B cell (primary cell): ENCODE results near the gene NLRX1. TPM values are rescaled to one million over a fixed set of nuclear protein-coding genes. Genes with fewer than 3 reads are reported as not detected.

ENCODE experiments used
- ATAC-seq: fragments of 200-7000 bp; cut with Tn5 transposase; one replicate; pipeline ENCODE4 v1.10.0; 2021; ENCODE audit warnings: low read depth, mild to moderate bottlenecking, moderate number of reproducible peaks, moderate library complexity
- CTCF ChIA-PET: fragments of 350-600 bp; sonication (Branson Sonifier 250); formaldehyde crosslinking; loops from one replicate; lab custom pipeline; 2021; ENCODE audit warnings: antibody characterized with exemption, inconsistent platforms; lab: Charles Lee
- POLR2A ChIA-PET: fragments of 350-600 bp; sonication (Branson Sonifier 250); formaldehyde crosslinking; loops from one replicate; lab custom pipeline; 2021; ENCODE audit warnings: antibody characterized with exemption; lab: Charles Lee
- DNase-seq: peaks from one replicate; pipeline ENCODE4 v3.0.0; 2013
- H2AFZ ChIP-seq: 2 replicates; pipeline ENCODE4 v1.6.1; 2012; ENCODE audit warnings: mild to moderate bottlenecking, low read depth, low read length; ENCODE audit not compliant: insufficient read depth, poor library complexity, severe bottlenecking
- H3K27ac ChIP-seq, 2 donors: 1 replicate in 1 of 2; 2 replicates in 1 of 2; pipeline ENCODE4 v1.5.1; 2012 to 2013; ENCODE audit warnings: low read length in 2 of 2, mild to moderate bottlenecking in 2 of 2, moderate library complexity in 1 of 2
- H3K27me3 ChIP-seq, 4 experiments: fragments of 200-600 bp in 1 of 4; sonication (generic) in 1 of 4; replicated peaks in 1 of 4; 1 replicate in 2 of 4; 2 replicates in 2 of 4; pipeline versions ENCODE4 v1.6.1 to v1.7.0; 2013 to 2016; ENCODE audit warnings: low read length in 3 of 4, mild to moderate bottlenecking in 2 of 4, mixed read lengths in 1 of 4, moderate library complexity in 1 of 4; ENCODE audit not compliant: insufficient read depth in 4 of 4, control insufficient read depth in 3 of 4; ENCODE audit errors: control extremely low read depth in 1 of 4
- H3K36me3 ChIP-seq, 2 experiments: replicated peaks in 1 of 2; 1 replicate in 1 of 2; 2 replicates in 1 of 2; pipeline versions ENCODE4 v1.6.1 to v1.7.1; 2013; ENCODE audit warnings: low read length in 1 of 2; ENCODE audit not compliant: insufficient read depth in 2 of 2, control insufficient read depth in 1 of 2; ENCODE audit errors: control extremely low read depth in 1 of 2, extremely low read depth in 1 of 2
- H3K4me1 ChIP-seq, 2 donors: fragments of 200-600 bp in 1 of 2; sonication (generic) in 1 of 2; 1 replicate in 1 of 2; 2 replicates in 1 of 2; pipeline versions ENCODE4 v1.5.1 to v1.6.1; 2013 to 2017; ENCODE audit warnings: low read length in 2 of 2; ENCODE audit not compliant: control insufficient read depth in 2 of 2, insufficient read depth in 2 of 2
- H3K4me2 ChIP-seq: replicated peaks from 2 replicates; pipeline ENCODE3; 2012; ENCODE audit warnings: mild to moderate bottlenecking, low read depth, low read length; ENCODE audit not compliant: poor library complexity, severe bottlenecking
- H3K4me3 ChIP-seq, 5 experiments: fragments of 200-600 bp in 1 of 5; sonication (generic) in 1 of 5; 1 replicate in 3 of 5; 2 replicates in 2 of 5; pipeline versions ENCODE4 v1.5.1 to v1.7.0; 2011 to 2016; ENCODE audit warnings: low read length in 4 of 5, mild to moderate bottlenecking in 4 of 5, low read depth in 2 of 5, control low read depth in 1 of 5, moderate library complexity in 1 of 5; ENCODE audit not compliant: insufficient read depth in 1 of 5; ENCODE audit errors: control extremely low read depth in 1 of 5, extremely low read depth in 1 of 5
- H3K79me2 ChIP-seq: fragments of 200-600 bp; sonication (generic); one replicate; pipeline ENCODE4 v1.6.0; 2016; ENCODE audit warnings: low read length; ENCODE audit not compliant: control insufficient read depth, insufficient read depth
- H3K9ac ChIP-seq: fragments of 200-600 bp; sonication (generic); 2 replicates; pipeline ENCODE4 v1.6.1; 2017; ENCODE audit warnings: mild to moderate bottlenecking, low read length, moderate library complexity
- H3K9me3 ChIP-seq, 3 donors: one replicate each; pipeline versions ENCODE4 v1.6.1 to v1.7.1; 2013; ENCODE audit warnings: low read length in 2 of 3; ENCODE audit not compliant: control insufficient read depth in 2 of 3, insufficient read depth in 1 of 3; ENCODE audit errors: control extremely low read depth in 1 of 3
- H4K20me1 ChIP-seq: 2 replicates; pipeline ENCODE4 v1.6.0; 2012; ENCODE audit warnings: mild to moderate bottlenecking, low read length; ENCODE audit not compliant: insufficient read depth, control insufficient read depth, poor library complexity, severe bottlenecking
- H3K27ac Mint-ChIP-seq: one replicate; pipeline ENCODE4 v1.8.0; 2021; ENCODE audit warnings: mixed read lengths
- H3K27me3 Mint-ChIP-seq: one replicate; pipeline ENCODE4 v1.8.0; 2021; ENCODE audit warnings: mixed read lengths
- H3K4me1 Mint-ChIP-seq: one replicate; pipeline ENCODE4 v1.8.0; 2021; ENCODE audit warnings: mixed read lengths
- H3K4me3 Mint-ChIP-seq: one replicate; pipeline ENCODE4 v1.8.0; 2021; ENCODE audit warnings: mixed read lengths
- H3K9me3 Mint-ChIP-seq: one replicate; pipeline ENCODE4 v1.8.0; 2022; ENCODE audit warnings: mixed read lengths; ENCODE audit not compliant: insufficient read depth
- CTCF ChIP-seq: fragments of 200-600 bp; IDR thresholded peaks from one replicate; pipeline ENCODE4 v1.8.0; 2022; ENCODE audit warnings: antibody characterized with exemption, mild to moderate bottlenecking
- EZH2 ChIP-seq: IDR thresholded peaks from 2 replicates; pipeline ENCODE4 v1.6.1; 2012; ENCODE audit warnings: borderline replicate concordance, low read depth, mild to moderate bottlenecking, moderate library complexity, low read length; ENCODE audit not compliant: insufficient read depth, poor library complexity, severe bottlenecking
- WGBS: methylation state at CpG from one replicate; pipeline ENCODE4 v1.1.5; 2013; ENCODE audit warnings: missing lambda C conversion rate; ENCODE audit not compliant: insufficient coverage; 5-methylcytosine and 5-hydroxymethylcytosine counted together
- intact Hi-C: fragments of 100-400 bp; cut with micrococcal nuclease; formaldehyde crosslinking; loops from one replicate; pipeline ENCODE4 v1.10.0; 2022
- polyA plus RNA-seq: library from polyadenylated mRNA; depleted of rRNA; stranded (reverse); fragments of >200 nt; gene quantifications from 2 replicates; pipeline ENCODE4 v1.2.3, GENCODE V29; 2012
- total RNA-seq, 2 donors: library from RNA; stranded (reverse); fragments of 120-200 nt in 1 of 2; gene quantifications; 1 replicate in 1 of 2; 2 replicates in 1 of 2; pipeline versions ENCODE4 v1.2.3 to v1.2.4, GENCODE V29; 2013 to 2022

NLRX1 gene
- total and polyA plus RNA-seq, 2 donors (not counting 1 experiment from before 2014, with no cell fraction given), result 6.3 to 10.4 TPM

DNA sequence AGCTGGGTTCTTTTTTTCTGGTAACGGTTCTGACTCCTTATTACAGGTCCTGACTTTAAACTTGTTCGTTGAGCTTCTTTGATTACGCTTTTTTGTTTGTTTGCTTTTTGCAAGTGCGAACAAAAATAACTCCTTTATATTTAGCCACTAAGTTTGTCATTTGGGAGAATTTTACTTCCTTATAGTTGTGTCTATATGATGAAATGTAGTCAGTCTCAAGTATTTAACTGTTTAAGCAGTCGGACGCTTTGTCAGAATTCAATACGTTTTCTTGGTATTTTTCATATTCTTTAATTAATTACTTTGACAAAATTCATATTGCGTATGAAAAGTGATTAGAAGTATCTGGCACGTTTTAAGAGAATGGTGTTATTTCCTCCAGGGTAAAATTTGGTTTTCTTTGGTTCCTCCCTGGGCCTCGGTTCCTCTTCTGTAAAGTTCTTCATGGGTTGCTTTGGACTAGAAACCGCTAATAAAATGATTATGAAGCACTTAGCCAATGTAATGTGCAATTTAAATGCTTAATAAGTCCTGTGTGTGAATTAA lies 39.0 kb downstream of the NLRX1 start:
- Mint-ChIP-seq H3K4me1 (peaks cover 36% of the 10 kb centered on the region), H3K27me3 (no peaks in the 10 kb centered on the region), H3K4me3 (peak overlapping the region; percentile 97), H3K9me3 (no peaks in the 10 kb centered on the region), H3K27ac (peak overlapping the region; percentile 91)
- H3K9ac ChIP-seq, result peak overlapping the region; percentile 93
- no peaks in the 10 kb centered on the region for H3K27me3 ChIP-seq
- intact Hi-C loops, result loop anchor here (2.0 to 5.0 kb wide), 3 partner anchors 39 to 190 kb away; partner anchors contain the start of genes NLRX1, RPS25 and TRAPPC4
- CTCF ChIA-PET, result interaction anchor here (1.8 to 3.4 kb wide), 6 partner anchors 10 to 115 kb away, joined by 3 to 41 read pairs (median 16); partner anchors contain the start of gene NLRX1
- no peaks in the 10 kb centered on the region for H3K36me3 ChIP-seq
- WGBS, result 5% methylated on average over 4 of the region's 11 CpGs
- H3K4me3 ChIP-seq, result peak overlapping the region; percentile 93 to 98 (median 96)
- H4K20me1 ChIP-seq, result peaks cover 29% of the 10 kb centered on the region
- H3K27ac ChIP-seq, result peak overlapping the region; percentile 41 to 61
- TF ChIP-seq EZH2, result no peak
- TF ChIP-seq CTCF, result no peak
- no peak for ATAC-seq
- peak; percentile 37 for DNase-seq
- peaks cover 18 to 20% of the 10 kb centered on the region in 2 donors for H3K4me1 ChIP-seq
- H3K79me2 ChIP-seq, result peaks cover 62% of the 10 kb centered on the region
- H3K4me2 ChIP-seq, result peak overlapping the region; percentile 83
- POLR2A ChIA-PET, result interaction anchor here (0.6 kb wide), 1 partner anchor 85 kb away, joined by 3 read pairs; no protein-coding TSS in a partner anchor
- H2AFZ ChIP-seq, result peak overlapping the region; percentile 93
- no peaks in the 10 kb centered on the region for H3K9me3 ChIP-seq

DNA sequence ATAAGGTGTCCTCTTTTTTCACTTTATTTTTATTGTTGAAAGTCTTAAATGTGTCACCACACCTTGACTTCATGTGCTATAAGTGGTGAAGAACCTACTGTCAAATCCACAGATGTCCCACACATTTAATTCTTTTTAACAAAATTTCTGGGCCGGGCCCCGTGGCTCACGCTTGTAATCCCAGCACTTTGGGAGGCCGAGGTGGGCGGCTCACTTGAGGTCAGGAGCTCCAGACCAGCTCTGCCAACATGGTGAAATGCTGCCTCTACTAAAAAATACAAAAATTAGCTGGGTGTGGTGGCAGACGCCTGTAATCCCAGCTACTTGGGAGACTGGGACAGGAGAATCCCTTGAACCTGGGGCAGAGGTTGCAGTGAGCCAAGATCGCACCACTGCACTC lies 40.7 kb downstream of the NLRX1 start:
- Histone ChIP-seq H2AFZ (no peak overlapping the region), H3K36me3 (no peaks in the 10 kb centered on the region), H3K27me3 (no peaks in the 10 kb centered on the region), H3K4me1 (peaks cover 20 to 22% of the 10 kb centered on the region in 2 donors), H3K27ac (no peak overlapping the region), H4K20me1 (peaks cover 44% of the 10 kb centered on the region), H3K79me2 (peaks cover 79% of the 10 kb centered on the region), H3K9ac (no peak overlapping the region), H3K4me2 (no peak overlapping the region), H3K4me3 (no peak overlapping the region), H3K9me3 (no peaks in the 10 kb centered on the region)
- TF ChIP-seq EZH2 (no peak), CTCF (no peak)
- Mint-ChIP-seq H3K4me3 (no peak overlapping the region), H3K27me3 (no peaks in the 10 kb centered on the region), H3K27ac (no peak overlapping the region), H3K9me3 (no peaks in the 10 kb centered on the region), H3K4me1 (peaks cover 40% of the 10 kb centered on the region)
- intact Hi-C loops, result loop anchor here (5.0 kb wide), 1 partner anchor 192 kb away; the partner anchor contains the start of genes RPS25 and TRAPPC4
- POLR2A ChIA-PET, result no interaction called here
- 98% methylated on average over 5 of the region's 7 CpGs for WGBS
- no peak for ATAC-seq
- CTCF ChIA-PET, result interaction anchor here (0.7 to 2.1 kb wide), 5 partner anchors 13 to 114 kb away, joined by 3 to 8 read pairs (median 4); no protein-coding TSS in a partner anchor
- DNase-seq, result no peak
